ENCODE results near the gene TTC9.

- TF ChIP-seq CTCF (conservative IDR thresholded peaks at IDR 0.05 in 1 of 2, IDR thresholded peaks at IDR 0.05 in 1 of 2; ENCODE audit: low read depth in 1 of 2, low read length in 2 of 2) (no peak), EZH2 (IDR thresholded peaks at IDR 0.05; ENCODE audit: low read length, missing control alignments) (no peak)
These were observed 71.8 kb downstream of the TTC9 start for GRCh38 chr14:70713511-70713916.

Data from fibroblast of lung (primary cell).